H54 (cell line): ENCODE data around the gene SLC4A4.

Experiments used
- DNase-seq: peaks from one replicate; pipeline ENCODE4 v3.0.0; 2011; ENCODE audit warnings: low spot score, mixed read lengths; ENCODE audit not compliant: insufficient read length
- FAIRE-seq: peaks from 3 replicates; lab custom pipeline; 2011; peaks lifted over from hg19 to GRCh38; lab: Jason Lieb, UNC
- POLR2A ChIP-seq: IDR thresholded peaks from 2 replicates; pipeline ENCODE4 v1.6.1; 2011; ENCODE audit warnings: low read depth, mild to moderate bottlenecking, low read length

SLC4A4 gene

DNA sequence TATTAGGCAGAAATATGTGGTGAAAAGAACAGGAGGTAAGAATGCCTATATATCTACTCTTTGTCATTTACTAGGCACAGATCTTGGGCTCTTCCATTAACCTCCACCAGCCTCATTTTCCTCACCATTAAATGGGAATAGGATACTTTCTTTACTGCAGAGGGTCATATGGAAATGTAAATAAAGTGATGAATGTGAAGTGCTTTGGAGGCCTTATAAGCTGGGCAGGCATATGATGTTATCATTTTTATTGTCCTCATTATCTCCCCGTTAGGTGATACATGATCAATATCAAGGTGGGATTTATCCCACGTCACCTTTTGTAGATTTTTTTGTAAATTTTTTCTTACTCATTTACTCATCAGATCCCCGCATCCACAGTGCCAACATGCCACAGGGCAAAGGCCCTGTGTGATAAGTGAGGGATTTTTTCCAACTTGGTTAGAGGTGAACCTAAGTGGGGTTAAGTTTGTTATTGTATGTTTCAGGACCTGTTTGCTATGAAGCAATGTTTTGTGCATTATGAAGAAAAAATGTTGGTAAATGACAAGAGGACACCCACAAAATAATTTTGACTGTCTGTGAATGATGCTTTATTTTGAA, 107.8 kb downstream of the SLC4A4 start:
- DNase-seq (no peak), FAIRE-seq (no peak)
- no peak for TF ChIP-seq POLR2A

DNA sequence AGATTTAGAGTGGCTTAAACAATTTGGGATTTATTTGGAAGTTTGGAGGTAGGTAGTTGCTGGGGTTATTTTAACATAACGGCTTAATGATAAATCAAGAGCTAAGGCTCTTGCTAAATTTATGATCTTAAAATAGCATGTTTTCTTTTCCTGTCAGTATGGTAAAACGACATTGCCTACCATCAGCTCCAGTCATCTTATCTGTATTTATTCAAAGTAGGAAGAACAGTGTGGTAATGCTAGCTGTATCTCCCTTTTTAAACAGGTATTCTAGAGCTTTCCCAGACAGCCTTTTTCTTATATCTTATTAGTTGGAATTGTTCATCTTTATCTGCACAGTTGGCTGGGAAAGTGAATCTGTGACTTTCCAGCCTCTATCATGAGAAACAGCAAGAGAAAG, 110.2 kb downstream of the SLC4A4 start:
- TF ChIP-seq POLR2A: no peak
- DNase-seq (no peak), FAIRE-seq (no peak)

DNA sequence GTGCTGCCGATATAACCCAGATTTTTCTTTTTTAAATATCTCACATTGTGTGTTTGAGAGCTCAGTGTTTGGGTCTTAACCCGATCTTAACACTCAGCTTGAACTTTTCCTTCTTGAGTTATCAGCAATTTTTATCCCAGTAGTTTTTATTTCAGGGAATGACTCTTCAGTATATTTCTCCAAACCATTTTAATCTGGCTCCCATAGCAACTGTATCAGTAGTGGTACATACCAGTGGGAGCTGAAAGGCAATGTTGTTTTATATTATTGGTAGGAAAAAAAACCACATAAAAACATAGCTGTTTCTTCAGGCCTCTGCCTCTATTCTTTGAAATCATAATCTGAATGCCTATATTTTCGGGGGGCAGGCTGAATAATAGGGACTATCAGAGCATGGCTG, 111.1 kb downstream of the SLC4A4 start:
- no peak for TF ChIP-seq POLR2A
- DNase-seq: no peak
- no peak for FAIRE-seq

DNA sequence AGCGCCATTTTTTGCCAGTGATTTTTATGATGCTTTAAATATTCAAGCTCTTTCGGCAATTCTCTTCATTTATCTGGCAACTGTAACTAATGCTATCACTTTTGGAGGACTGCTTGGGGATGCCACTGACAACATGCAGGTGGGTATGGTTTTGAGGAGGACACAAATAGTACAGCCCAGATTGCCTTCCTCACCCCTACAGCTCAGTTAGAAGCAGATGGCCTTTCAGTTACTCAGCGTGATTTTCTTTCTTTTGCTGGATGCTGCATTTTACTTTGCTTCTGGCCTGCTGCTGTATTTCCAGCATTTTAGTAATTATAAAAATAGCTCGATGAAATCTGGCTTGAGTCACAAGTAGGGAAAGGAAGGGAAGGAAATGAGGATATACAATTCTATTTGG, 114.7 kb downstream of the SLC4A4 start:
- DNase-seq (no peak), FAIRE-seq (no peak)
- TF ChIP-seq POLR2A: no peak

DNA sequence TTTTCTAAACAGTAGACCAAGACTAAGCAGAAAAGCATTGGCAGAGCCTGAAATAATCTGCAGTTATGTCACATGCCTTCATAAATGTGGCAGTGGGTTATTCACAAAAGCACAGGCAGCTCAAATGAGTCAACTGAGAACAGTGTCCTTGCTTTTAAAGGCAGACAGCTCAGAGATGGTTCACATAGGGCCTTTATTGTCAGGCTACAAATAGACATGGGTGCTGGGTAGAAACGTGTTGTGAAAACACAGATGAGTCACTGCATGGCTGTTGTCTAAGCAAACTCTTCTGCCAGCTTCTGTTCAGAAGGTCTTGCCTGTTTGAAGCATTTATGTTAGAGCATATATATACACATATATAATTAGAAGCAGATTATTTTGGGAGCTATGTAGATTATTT, 118.0 kb downstream of the SLC4A4 start:
- FAIRE-seq (no peak), DNase-seq (no peak)
- TF ChIP-seq POLR2A: no peak

DNA sequence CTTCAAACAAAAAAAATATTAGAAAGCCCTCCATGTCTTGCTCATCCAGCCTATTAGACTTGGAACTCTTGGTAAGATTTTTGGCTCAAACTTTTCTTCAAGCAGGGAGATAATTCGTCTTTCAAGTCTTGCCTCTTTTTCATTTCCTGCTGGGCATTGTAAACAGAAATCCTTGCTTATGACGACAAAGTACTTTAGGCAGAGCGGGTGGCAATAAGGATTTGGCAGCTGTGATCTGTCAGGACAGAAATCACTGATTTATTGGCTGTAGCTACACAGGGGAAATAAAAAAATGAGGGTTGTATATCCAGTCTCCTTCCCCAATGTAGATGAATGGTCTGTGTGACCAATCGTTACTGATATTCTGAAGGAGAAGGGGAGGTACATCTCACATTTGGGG, 121.6 kb downstream of the SLC4A4 start:
- DNase-seq (no peak), FAIRE-seq (no peak)
- no peak for TF ChIP-seq POLR2A

DNA sequence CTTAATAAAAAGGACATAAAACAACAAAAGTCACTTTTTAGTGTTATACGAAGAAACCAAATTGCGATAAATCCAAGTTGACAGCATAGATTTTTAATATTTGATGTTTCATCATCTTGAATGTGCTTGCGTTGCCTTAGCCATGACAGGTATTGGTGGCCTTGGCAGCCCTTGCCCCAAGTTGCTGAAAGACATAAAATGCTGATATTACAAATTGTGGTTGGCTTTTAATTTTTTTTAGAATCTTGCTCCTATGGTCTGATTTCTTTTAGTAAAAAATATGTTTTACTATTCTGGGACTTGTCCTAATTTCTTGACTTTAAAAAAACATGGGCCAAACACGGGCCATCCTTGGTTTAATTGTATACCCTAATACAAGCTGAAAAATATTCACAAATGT, 122.6 kb downstream of the SLC4A4 start:
- DNase-seq (no peak), FAIRE-seq (no peak)
- no peak for TF ChIP-seq POLR2A

DNA sequence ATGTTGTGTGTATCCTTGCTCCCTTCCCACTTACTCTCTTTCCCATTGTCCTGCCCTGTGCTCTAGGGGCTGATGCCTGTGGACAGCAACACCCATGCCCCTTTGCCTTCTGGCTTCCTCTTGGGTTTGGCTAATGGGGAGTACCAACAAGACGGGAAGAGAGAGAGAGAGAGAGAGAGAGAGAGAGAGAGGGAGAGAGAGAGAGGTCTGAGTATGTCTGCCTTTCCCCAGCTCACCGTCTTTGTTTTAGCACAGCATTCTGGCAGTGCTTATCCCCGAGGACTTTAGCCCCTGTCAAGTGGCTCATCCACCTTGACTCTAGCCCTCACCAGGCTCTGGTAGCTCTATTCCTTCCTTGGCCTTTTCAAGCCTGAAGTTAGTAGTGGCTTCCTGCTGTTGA, 128.0 kb downstream of the SLC4A4 start:
- FAIRE-seq (no peak), DNase-seq (no peak)
- no peak for TF ChIP-seq POLR2A

DNA sequence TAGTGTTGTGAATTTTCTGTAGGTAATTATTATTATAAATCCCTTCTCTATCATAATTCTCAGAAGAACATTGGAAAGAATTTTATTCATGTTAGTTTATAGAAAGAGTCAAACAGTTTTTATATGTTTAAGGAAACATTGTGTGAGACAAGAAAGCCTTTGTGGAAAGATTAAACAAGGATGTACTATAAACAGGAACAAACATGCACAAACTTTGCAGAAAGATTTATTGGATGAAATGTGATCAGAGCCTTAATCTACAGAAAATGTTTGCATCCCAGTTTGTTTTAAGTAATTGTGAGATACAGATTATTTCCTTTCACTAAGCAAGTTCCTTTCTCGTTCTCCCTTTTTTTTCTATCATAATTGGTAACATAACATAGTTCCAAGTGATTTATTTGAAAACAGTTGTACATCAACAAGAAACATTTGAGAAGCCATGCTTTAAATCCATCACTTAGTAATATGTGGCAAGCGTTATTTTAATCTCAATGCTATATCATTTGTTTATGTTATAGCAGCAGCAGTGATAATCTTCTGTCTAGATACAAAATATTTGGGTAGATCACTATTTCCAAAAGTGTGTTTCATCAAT, 129.4 kb downstream of the SLC4A4 start:
- no peak for FAIRE-seq
- no peak for TF ChIP-seq POLR2A
- DNase-seq: no peak

DNA sequence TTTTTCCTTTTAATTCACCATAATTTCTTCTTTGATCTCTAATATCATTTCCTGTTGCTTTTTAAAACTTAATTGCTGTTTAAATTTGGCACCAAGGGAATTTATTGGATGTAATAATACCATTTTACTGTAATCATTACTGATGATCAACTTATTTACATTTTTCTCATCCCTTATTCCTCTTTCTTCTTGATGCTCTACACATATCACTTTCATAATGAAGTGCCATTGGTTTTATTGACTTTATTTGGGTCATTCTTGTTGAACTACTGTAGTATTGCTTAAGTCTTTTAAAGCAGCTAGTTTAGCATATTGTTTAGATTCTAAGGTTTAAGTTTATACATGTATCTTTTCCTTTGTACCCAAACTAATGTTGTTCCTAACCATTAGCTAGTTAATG, 130.7 kb downstream of the SLC4A4 start:
- no peak for DNase-seq
- TF ChIP-seq POLR2A: no peak
- FAIRE-seq: no peak

DNA sequence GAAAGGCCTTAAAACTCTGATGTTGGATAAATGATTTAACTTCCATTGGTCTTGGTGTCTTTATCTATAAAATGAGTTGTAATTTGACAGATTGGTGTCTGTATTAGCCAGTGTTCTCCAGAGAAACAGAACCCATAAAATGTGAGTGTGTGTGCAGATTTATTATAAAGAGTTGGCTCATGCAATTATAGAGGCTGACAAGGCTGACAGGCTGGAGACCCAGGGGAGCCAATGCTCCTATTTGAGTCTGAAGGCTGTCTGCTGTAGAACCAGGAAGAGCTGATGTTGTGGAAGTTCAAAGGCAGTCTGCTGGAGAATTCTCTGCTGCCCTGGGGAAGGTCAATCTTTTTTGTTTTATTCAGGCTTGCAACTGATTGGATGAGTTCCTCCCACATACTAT, 131.7 kb downstream of the SLC4A4 start:
- no peak for DNase-seq
- no peak for TF ChIP-seq POLR2A
- FAIRE-seq: no peak

DNA sequence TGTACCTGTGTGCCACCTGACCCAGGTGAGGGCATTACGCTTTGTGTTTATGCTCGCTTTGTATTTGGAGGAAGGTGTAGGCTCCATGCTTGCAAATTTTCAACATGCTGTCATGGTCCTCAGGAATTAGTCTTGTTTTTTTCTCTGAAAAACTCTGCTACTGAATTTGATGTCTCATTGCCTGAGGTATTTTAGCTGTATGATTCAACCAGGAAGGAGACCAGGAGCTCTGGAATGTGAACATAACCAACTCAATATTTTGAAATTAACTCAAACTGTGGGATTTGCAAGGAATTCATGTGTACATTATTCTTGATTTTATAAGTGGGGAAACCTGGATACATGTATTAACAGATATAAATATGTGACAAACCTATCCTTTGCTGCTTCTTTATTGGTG, 134.1 kb downstream of the SLC4A4 start:
- FAIRE-seq (no peak), DNase-seq (no peak)
- TF ChIP-seq POLR2A: no peak

DNA sequence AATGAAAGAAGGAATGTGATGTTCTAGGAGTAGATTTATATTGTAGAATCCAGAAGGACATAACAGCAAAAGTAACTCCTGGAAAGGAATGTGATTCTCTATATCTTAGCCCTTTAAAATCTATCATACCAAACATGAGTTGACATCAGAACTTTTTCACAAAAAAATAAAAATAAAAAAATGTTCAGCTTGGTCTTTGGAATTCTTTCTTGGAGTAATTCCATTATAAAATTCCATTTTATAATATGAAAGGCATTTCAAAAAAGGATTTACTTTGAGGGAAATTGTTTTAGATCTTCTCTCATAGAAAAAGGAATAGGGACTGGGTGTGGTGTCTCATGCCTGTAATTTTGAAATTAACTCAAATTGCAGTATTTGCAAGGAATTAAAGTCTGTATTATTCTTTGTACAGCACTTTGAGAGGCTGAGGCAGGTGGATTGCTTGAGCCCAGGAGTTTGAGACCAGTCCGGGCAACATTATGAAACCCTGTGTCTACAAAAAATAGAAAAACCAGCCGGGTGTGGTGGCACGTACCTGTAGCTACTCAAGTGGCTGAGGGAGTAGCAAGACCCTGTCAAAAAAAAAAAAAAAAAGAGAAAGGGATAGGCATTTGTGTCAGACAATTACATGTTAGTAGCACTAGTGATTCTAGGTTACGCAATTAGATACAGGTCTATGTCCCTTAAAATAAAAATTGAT, 134.9 kb downstream of the SLC4A4 start:
- TF ChIP-seq POLR2A: no peak
- FAIRE-seq: no peak
- DNase-seq: no peak

DNA sequence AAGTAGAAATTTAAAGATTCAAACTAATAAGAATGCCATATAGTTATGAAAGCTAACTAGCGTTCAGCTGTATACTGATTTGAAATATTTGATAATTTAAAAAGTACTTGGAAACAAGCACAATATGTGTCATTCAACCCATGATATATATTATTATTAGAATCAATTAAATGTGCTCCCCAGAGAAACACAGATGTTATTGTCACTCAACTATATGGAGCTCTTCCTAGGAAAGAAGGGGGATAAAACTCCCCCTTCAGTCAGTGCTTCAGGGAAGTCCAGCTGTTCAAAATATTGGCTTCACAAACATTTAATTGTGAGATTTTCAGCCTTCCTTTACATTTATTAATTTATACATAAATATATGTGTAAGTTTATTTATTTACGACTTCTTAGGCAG, 135.9 kb downstream of the SLC4A4 start:
- no peak for TF ChIP-seq POLR2A
- no peak for FAIRE-seq

DNA sequence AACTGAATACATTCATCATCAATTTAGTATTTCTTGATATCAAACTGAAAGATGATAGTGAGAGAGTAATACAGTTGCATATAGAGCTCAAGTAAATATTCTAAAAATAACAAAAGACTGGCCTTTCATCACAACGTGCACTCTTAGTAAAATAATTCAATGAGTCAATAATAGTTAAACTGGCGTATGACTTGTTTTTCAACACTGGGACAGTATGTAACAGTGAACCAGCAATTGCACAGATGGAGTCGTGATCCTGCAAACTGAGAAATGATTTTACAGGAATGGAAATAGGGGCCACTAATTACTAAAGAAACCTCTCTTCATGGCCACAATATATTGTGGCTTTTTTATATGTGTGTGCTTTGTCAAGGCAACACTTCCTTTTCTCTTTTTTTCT, 137.4 kb downstream of the SLC4A4 start:
- no peak for DNase-seq
- no peak for FAIRE-seq
- TF ChIP-seq POLR2A: no peak

More for the DNA sequence above, 135.9 kb downstream of the SLC4A4 start:
- DNase-seq: no peak
